Adipose tissue (tissue), 3 donors: ENCODE results near the gene ERFL. TPM values are rescaled to one million over a fixed set of nuclear protein-coding genes. Genes with fewer than 3 reads are reported as not detected.

ENCODE experiments used
- H3K27ac ChIP-seq: one replicate; pipeline ENCODE4 v1.5.1; 2013; ENCODE audit warnings: low read depth, low read length
- WGBS, 3 donors: extraction: QIAGEN DNeasy Blood & Tissue Kit; methylation state at CpG; one replicate each; pipeline ENCODE4 v1.1.7; 2013; 5-methylcytosine and 5-hydroxymethylcytosine counted together
- polyA plus RNA-seq, 3 donors: library from polyadenylated mRNA; stranded (reverse); fragments of 200-250 nt; gene quantifications; one replicate each; pipeline ENCODE4 v1.2.3, GENCODE V29; 2013
- donor health status: healthy with polysubstance abuse.
- donor health status: Bipolar disorder and iron deficiency.
- donor health status: healthy.

The ERFL gene
- polyA plus RNA-seq, 3 donors, result 0.12 to 0.24 TPM; not detected in 1

DNA sequence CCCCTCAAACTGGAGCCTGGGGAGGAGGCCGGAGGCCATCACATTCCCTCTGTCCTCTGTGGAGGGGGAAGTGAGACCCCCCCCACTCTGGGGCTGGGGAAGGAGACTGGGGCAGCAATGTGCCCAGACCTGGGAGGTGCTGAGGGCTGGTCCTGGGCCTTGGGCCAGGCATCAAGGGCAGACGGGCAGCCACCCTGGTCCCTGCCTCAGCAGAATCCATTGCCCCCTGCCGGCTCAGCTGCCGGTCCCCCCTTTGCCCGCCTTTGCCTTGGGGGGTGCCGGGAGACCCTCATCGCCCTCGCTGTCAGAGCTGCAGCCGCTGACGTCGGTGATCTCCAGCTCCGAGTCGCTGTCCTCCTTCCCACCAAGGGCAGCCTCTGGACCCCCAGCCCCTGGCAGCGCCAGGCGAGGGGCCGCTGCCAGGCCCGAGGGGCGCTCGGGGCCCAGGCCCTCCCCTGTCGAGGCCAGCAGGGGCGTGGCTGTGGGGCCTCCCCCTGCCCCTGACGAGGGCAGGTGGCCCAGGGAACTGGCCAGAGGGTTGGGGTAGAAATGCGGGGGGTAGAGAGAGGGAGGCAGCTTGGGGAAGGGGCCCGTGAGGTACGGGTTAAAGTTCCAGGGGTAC, 20.1 kb downstream of the ERFL start:
- WGBS, 3 donors, result 83 to 87% (median 84%) methylated on average over 23 to 25 of the region's 25 CpGs

DNA sequence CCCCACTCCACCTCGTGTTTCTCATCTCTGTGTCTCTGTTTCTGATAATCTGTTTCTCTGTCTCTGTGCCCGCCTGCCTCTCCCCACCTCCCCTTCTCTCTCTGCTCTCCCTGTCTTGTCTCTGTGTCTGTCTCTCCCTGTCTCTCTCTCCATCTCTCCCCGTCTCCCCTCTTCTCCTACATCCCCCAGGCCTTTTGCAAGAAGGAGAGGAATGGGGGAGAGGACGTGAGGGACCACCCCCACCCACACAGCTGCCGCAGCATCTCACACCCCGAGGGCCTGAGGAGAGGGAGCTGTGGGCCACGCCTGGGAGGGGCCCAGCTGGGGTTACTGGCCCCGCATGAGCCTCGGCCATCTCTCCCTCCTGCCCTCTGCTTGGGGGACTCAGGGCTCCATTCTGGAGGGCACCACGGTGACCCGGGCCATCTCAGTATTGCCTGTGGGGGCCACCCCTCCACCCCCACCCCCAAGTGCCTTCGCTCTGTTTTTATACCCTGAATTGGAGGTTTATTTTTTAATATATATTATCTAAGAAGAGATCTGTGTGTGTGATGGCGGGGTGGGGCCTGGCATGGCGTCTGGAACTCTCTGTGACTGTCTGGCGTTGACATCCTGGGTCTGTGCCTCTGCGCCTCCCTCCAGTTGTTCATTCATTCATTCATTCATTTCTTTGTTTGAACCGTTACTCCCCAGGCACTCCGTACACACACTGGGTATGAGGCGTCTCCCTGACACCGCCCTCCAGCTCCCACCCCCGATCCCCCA, 21.2 kb downstream of the ERFL start:
- no peak overlapping the region for H3K27ac ChIP-seq
- 81 to 85% (median 82%) methylated on average over 21 of the region's 21 CpGs for WGBS, 3 donors

More for the DNA sequence above, 20.1 kb downstream of the ERFL start:
- no peak overlapping the region for H3K27ac ChIP-seq

DNA sequence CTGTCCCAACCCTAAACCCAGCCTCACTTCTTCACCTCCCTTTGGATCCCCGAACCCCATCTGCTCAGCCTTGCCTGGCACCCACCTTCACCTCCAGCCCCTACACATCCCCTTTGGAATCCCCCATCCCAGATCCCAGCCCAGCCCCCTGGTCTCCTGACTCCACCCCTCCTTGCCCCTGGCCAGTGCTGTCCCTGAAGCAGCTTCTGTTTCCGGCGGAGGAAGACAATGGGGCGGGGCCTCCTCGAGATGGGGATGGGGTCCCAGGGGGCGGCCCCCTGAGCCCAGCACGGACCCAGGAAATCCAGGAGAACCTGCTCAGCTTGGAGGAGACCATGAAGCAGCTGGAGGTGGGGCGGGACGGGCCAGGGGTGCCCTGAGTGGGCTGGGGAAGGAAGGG, 22.0 kb downstream of the ERFL start:
- 75 to 82% (median 77%) methylated on average over 7 to 9 of the region's 9 CpGs for WGBS, 3 donors
- no peak overlapping the region for H3K27ac ChIP-seq

DNA sequence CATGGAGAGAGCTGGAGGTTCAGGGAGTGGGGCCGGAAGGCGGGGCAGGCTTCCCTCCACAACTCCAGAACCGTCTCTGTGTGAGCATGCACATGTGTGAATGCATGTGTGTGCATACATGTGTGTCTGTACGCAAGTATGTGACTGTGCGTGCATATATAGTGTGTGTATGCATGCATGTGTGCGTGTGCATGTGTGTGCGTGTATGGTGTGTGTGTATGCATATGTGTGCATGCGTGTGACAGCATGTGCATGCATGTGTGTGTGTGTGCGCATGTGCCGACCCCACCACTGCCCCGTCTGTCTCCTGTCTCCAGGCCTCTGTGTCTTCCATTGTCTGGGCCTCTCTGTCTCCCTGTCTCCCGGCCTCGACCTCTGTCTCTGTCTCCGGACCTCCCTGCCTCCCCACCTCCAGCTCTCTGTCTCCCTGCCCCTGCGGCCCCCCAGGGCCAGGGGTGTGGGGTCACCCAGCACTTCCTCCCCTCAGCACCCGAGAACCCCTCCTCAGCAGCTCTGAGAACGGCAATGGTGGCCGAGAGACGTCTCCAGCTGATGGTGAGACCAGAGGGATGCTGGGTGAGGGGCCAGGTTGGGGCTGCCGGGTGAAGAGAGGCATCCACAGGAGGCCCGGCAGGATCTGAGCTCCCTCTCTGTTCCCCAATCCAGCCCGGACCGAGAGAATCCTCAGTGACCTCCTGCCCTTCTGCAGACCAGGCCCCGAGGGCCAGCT, 22.8 kb downstream of the ERFL start:
- no peak overlapping the region for H3K27ac ChIP-seq
- WGBS, 3 donors, result 81 to 89% (median 88%) methylated on average over 23 to 24 of the region's 24 CpGs

DNA sequence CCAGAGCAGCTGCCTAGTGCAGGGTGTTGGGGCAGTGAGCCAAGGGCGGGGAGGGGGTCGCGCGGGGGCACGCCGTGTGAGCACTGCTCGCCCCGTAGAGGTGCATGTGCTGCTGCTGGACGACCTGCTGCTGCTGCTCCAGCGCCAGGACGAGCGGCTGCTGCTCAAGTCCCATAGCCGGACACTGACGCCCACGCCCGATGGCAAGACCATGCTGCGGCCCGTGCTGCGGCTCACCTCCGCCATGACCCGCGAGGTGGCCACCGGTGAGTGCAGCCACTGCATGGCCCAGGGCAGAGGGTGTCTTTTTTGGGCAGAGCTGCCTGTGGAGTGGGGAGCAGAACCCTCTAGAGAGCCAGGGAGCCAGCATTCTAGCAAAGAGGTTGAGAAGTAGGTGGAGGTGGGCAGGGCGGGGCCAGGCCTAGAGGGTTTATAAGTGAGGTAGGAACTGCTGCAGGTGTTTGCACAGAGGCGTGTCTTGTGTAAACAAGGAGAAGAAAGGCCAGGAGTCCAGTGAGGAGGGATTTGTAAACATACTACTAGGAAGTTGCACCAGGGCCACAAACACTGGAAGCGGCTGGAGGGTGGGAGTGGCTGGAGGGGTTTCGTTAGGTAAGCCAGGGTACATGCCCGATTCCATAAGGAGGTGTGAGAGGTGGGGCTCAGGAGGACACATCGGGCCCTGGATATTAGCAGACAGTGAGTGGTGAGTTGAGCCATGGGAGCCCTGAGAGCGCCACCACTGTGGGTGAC, 24.0 kb downstream of the ERFL start:
- 53 to 92% (median 86%) methylated on average over 30 of the region's 30 CpGs for WGBS, 3 donors
- H3K27ac ChIP-seq, result no peak overlapping the region

DNA sequence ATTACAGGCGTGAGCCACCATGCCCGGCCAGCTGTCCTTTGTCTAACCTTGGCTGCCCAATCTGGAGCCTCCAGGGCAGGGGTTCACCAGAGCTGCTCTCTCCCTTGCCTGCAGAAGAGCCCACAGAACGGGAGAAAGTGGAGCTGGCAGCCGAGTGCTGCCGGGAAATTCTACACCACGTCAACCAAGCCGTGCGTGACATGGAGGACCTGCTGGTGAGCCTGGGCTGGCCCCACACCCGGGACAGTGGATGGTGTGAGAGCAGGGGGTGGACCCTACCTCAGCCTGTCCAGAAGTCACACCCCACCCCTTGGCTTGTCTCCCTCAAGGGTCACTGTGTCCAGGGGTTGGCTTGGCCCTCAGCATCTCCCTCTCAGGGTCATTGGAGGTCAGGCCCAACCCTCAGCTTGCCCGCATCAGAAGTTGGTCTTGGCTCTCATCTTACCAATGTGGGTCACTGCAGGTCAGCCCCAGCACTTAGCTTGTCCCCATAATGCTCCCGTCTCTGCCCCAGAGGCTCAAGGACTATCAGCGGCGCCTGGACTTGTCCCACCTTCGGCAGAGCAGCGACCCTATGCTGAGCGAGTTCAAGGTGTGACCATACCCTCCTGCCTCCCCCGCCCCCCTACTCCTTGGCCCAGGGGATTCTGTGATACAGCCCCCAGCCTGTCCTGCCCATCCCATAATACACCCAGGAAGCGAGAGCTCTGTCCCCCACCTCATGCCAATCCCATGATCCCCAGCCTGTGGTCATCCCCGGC, 24.9 kb downstream of the ERFL start:
- no peak overlapping the region for H3K27ac ChIP-seq
- 84 to 94% (median 91%) methylated on average over 19 of the region's 19 CpGs for WGBS, 3 donors

DNA sequence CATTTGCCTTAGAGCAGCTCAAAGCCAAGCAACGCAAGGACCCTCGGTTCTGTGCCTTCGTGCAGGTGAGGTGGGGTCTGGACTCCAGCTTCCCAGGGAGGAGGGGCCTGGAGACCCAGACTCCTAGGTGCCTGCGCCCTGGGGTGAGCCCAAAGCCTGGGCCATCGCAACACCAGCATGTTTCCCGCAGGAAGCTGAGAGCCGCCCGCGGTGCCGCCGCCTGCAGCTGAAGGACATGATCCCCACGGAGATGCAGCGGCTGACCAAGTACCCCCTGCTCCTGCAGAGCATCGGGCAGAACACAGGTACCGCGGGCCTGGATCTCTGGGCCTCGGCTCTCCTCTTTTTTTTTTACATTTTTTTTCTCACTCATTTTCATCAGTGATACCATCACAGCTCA, 25.7 kb downstream of the ERFL start:
- WGBS, 3 donors, result 93 to 96% (median 94%) methylated on average over 17 of the region's 17 CpGs
- no peak overlapping the region for H3K27ac ChIP-seq

DNA sequence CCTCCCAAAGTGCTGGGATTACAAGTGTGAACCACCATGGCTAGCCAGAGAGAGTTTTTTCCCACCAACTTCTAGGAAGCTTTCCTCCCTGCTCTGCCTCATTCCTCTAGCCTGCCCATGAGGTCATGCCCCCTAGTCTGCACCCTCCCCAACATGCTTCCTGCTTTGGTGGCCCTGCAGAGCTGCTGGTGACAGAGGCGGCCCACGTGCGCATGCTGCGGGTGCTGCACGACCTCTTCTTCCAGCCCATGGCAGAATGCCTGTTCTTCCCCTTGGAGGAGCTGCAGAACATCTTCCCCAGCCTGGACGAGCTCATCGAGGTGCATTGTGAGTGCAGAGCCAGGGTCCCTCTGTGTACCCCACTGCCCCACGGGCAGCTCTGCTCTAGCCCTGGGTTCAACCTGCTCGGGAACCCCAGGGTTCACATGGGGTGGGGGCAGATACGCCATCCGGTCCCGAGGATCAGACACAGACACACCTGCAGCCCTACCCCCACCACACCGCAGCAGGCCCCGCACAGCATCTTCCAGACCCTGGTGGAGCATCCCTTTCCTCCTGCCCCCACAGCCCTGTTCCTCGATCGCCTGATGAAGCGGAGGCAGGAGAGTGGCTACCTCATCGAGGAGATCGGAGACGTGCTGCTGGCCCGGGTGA, 26.4 kb downstream of the ERFL start:
- 93 to 95% (median 94%) methylated on average over 21 of the region's 21 CpGs for WGBS, 3 donors

DNA sequence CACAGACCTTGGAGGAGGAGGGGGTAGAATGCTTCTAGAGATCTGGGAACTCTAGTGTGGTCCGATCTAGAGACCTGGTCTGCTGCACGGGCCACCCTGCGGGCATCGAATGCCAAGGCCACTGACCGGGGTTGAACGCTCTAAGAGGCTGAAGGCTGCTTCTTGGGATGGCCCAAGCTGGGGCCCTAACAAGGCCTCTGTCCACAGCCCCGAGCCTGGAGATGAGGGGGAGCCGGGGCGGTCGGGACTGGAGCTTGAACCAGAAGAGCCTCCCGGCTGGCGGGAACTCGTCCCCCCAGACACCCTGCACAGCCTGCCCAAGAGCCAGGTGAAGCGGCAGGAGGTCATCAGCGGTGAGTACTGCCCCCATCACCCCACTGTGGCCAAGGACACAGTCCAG, 30.0 kb downstream of the ERFL start:
- H3K27ac ChIP-seq, result no peak overlapping the region
- WGBS, 3 donors, result 90 to 93% (median 92%) methylated on average over 14 to 15 of the region's 15 CpGs

More for the DNA sequence above, 26.4 kb downstream of the ERFL start:
- H3K27ac ChIP-seq, result no peak overlapping the region

DNA sequence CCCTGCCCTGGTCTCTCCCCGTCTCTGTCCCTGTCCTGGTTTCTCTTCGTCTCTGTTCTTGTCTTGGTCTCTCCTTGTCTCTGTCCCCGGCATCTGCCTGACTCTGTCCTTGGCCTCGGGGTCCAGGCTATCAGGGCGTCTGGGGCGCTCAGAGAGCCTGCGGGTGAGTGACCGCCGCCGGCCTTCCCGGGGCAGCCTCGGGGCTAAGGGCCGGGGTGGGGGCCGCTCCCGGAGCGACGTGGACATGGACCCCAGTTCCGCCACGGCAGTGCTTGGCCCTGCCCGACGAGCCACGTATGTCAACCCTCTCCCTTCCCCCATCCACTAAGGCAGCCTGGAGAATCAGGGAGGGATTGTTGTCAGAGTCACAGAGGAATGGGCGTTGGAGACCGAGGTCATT, 30.4 kb downstream of the ERFL start:
- WGBS, 3 donors, result 90 to 91% (median 91%) methylated on average over 24 of the region's 24 CpGs
- H3K27ac ChIP-seq, result no peak overlapping the region

DNA sequence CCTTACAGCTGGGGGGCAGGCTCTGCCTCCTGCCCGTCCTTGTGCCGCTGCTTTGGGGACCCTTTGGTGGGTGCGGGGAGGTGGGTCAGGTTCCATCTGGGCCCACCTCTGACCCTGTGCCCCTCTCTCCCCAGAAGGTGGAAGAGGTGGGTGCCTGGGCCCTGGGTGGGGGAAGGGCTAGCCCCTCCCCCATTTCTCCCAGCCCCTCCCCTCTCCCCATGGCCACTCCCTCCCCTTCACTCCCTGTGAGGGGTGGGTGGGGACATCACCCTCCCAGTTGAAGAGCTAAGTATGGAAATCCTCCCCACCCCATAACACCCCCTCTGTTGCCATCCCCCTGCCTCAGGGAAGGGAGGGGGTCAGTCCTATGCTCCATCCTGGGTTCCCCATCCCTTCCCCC, 31.1 kb downstream of the ERFL start:
- no peak overlapping the region for H3K27ac ChIP-seq
- 86 to 96% (median 94%) methylated on average over 3 of the region's 3 CpGs for WGBS, 3 donors

DNA sequence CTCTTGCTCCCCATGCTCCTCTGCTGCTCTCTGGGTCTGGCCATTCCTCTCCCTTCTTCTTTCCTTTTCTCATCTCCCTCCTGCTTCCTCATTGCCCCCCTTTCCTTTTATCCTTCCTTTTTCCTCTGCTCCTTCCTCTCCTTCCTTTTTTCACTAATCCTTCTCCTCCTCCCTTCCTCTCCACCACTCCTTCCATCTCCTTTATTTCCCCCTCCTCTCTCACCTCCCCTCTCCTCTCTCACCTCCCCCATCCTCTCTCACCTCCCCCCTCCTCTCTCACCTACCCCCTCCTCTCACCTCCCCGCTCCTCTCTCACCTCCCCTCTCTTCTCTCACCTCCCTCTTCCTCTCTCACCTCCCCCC, 31.7 kb downstream of the ERFL start:
- WGBS, 3 donors, result 86 to 88% methylated on average over 1 of the region's 1 CpG; no CpG with 5 or more reads in 1 of the 3 donors
- H3K27ac ChIP-seq, result no peak overlapping the region

DNA sequence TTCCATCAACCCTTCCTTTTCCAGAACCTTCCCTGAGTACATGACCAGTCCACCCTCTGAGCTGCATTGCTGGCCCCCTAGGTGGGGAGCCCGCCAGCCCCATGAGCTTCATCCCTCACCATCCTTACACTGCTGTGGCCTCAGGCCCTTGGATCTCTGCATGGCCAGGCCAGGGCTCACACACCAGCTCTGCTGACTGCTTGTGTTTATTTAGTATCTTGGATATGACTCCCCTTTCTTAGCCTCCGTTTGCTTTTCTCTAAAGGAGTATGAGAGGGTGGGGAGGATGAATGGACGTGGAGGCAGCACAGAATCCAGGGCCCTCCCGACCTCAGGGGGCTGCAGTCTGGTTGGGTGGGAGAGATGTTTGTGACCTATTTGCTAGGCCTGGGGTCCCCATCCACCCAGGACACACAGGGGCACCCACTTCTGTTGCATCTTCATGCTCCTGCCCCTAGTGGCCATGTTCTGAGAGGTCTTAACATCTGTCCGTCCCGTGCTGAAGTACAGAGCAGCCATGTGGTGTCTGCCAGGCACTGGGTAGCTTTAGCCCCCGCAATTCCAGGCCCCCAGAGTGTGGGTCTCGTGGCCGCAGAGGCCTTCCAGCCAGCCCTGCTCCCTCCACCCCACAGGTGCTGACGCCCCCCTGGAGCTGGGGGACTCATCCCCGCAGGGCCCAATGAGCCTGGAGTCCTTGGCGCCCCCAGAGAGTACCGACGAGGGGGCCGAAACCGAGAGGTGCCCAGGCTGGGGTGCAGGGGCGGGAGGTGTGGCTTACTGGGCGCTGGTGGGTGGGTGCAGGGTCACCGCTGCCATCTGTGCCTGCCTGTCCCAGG, 32.3 kb downstream of the ERFL start:
- no peak overlapping the region for H3K27ac ChIP-seq
- 80 to 88% (median 83%) methylated on average over 18 to 19 of the region's 19 CpGs for WGBS, 3 donors

DNA sequence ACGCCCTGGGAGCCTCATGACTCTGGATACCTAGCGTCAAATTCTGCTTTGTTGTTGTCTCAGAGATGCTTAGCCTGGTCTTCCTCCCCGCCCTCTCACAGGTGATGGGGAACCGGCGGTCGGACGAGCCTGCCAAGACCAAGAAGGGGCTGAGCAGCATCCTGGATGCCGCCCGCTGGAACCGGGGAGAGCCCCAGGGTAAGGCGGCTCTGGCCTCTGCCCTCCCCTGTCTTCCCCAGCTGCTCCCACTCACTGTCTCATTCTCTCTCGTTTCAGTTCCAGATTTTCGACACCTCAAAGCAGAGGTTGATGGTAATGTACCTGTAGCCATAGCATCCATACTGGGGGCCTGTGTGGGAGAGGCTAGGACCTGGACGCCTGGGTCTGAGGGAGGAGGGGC, 33.9 kb downstream of the ERFL start:
- 80 to 85% (median 85%) methylated on average over 14 of the region's 14 CpGs for WGBS, 3 donors
- H3K27ac ChIP-seq, result no peak overlapping the region

DNA sequence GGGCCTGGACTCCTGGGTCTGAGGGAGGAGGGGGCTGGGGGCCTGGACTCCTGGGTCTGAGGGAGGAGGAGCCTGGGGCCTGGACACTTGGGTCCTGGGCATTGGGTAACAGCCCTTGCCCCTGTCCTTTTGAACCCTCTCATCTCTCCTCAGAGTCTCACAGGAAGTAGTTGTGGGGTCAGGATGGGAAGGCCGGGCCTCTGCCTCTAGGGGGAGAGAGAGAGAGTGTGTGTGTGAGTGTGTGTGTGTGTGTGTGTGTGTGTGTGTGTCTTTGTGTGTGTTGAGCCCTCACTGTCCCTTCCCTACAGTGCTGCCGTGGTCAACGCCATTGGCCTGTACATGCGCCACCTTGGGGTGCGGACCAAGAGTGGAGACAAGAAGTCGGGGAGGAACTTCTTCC, 34.4 kb downstream of the ERFL start:
- no peak overlapping the region for H3K27ac ChIP-seq
- WGBS, 3 donors, result 66 to 74% (median 70%) methylated on average over 6 of the region's 6 CpGs

DNA sequence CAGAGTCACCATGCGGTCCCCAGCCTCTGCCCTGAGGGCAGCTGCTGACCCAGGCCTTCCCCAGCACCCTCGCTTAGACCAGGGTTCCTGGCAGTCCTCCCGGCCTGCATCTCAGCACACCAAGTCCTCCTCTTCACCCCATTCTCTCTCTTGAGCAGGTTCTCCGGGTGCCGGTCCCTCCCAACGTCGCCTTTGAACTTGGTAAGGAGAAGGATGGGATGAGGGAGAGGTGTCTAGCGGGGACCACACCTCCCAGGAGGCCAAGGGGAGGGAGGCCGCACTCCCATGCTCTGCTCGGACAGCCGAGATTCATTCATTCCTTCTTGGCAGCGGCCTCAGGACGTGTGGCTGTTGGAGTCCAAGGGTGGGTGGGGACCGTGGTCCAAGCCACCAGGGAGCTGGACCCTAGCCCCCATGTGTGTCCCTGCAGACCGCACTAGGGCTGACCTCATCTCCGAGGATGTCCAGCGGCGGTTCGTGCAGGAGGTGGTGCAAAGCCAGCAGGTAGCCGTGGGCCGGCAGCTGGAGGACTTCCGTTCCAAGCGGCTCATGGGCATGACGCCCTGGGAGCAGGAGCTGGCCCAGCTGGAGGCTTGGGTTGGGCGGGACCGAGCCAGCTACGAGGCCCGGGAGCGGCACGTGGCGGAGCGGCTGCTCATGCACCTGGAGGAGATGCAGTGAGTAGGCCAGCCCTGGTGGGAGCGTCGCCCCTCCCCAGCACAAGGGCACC, 35.9 kb downstream of the ERFL start:
- H3K27ac ChIP-seq, result no peak overlapping the region
- WGBS, 3 donors, result 82 to 91% (median 88%) methylated on average over 29 to 34 of the region's 34 CpGs
